BE2C (cell line): ENCODE measurements around the gene ARID1A.
A peak's percentile ranks its signal among the peaks of the same experiment; 100 is the strongest.

Experiments used
- DNase-seq: peaks from one replicate; pipeline ENCODE4 v3.0.0-alpha.2; 2020
- H3K27me3 ChIP-seq: fragments of 250-450 bp; sonication (Bioruptor Pico); 2 replicates; pipeline ENCODE4 v1.5.1; 2020; ENCODE audit warnings: mild to moderate bottlenecking
- H3K36me3 ChIP-seq: fragments of 250-450 bp; sonication (Bioruptor Pico); 2 replicates; pipeline ENCODE4 v1.5.1; 2020; ENCODE audit warnings: mild to moderate bottlenecking
- H3K4me1 ChIP-seq: fragments of 250-450 bp; sonication (Bioruptor Pico); 2 replicates; pipeline ENCODE4 v1.5.1; 2020
- H3K4me3 ChIP-seq: 2 replicates; pipeline ENCODE4 v1.5.1; 2011; ENCODE audit warnings: low read depth, low read length
- H3K9me3 ChIP-seq: fragments of 250-450 bp; sonication (Bioruptor Pico); 2 replicates; pipeline ENCODE4 v1.5.1; 2020
- CTCF ChIP-seq: IDR thresholded peaks from 2 replicates; pipeline ENCODE4 v1.5.1; 2012; ENCODE audit warnings: mild to moderate bottlenecking, low read depth, low read length

ARID1A gene

GRCh38 chr1:26761217-26761616 is 65.4 kb downstream of the ARID1A start:
- Histone ChIP-seq H3K4me1 (no peaks in the 10 kb centered on the region), H3K4me3 (no peak overlapping the region), H3K9me3 (no peaks in the 10 kb centered on the region), H3K27me3 (no peaks in the 10 kb centered on the region), H3K36me3 (peaks cover 53% of the 10 kb centered on the region)
- 0 out of 2 replicates have a peak, but pooled peaks have one; percentile 22 for TF ChIP-seq CTCF
- no peak for DNase-seq

- H3K9me3 ChIP-seq, result no peaks in the 10 kb centered on the region
- no peak for TF ChIP-seq CTCF
- no peak overlapping the region for H3K4me3 ChIP-seq
- H3K27me3 ChIP-seq, result no peaks in the 10 kb centered on the region
- H3K36me3 ChIP-seq, result peaks cover 76% of the 10 kb centered on the region
- H3K4me1 ChIP-seq, result no peaks in the 10 kb centered on the region
- DNase-seq, result no peak
Observed at GRCh38 chr1:26767714-26768113, 71.9 kb downstream of the ARID1A start.

- peaks cover 79% of the 10 kb centered on the region for H3K36me3 ChIP-seq
- no peaks in the 10 kb centered on the region for H3K27me3 ChIP-seq
- H3K4me1 ChIP-seq, result no peaks in the 10 kb centered on the region
- no peak for DNase-seq
- no peaks in the 10 kb centered on the region for H3K9me3 ChIP-seq
- TF ChIP-seq CTCF, result no peak
- no peak overlapping the region for H3K4me3 ChIP-seq
Observed at GRCh38 chr1:26768755-26769154, 72.9 kb downstream of the ARID1A start.

- Histone ChIP-seq H3K4me1 (no peaks in the 10 kb centered on the region), H3K9me3 (no peaks in the 10 kb centered on the region), H3K36me3 (peaks cover 85% of the 10 kb centered on the region)
Observed at GRCh38 chr1:26771285-26771642, 75.4 kb downstream of the ARID1A start.

GRCh38 chr1:26771643-26772321 is 76.0 kb downstream of the ARID1A start:
- no peak overlapping the region for H3K4me3 ChIP-seq

More at GRCh38 chr1:26771285-26771642, 75.4 kb downstream of the ARID1A start:
- DNase-seq, result no peak
- Histone ChIP-seq H3K4me3 (no peak overlapping the region), H3K27me3 (no peaks in the 10 kb centered on the region)
- TF ChIP-seq CTCF, result no peak

More at GRCh38 chr1:26771643-26772321, 76.0 kb downstream of the ARID1A start:
- no peak for TF ChIP-seq CTCF
- Histone ChIP-seq H3K27me3 (no peaks in the 10 kb centered on the region), H3K4me1 (no peaks in the 10 kb centered on the region), H3K9me3 (no peaks in the 10 kb centered on the region), H3K36me3 (peaks cover 82% of the 10 kb centered on the region)
- DNase-seq, result peak; percentile 15
